EH (cell line): ENCODE results near the gene SIK3.

Source experiments
- DNase-seq: peaks from one replicate; pipeline ENCODE4 v3.0.0-alpha.2; 2015; ENCODE audit warnings: low read depth

SIK3 gene

DNA sequence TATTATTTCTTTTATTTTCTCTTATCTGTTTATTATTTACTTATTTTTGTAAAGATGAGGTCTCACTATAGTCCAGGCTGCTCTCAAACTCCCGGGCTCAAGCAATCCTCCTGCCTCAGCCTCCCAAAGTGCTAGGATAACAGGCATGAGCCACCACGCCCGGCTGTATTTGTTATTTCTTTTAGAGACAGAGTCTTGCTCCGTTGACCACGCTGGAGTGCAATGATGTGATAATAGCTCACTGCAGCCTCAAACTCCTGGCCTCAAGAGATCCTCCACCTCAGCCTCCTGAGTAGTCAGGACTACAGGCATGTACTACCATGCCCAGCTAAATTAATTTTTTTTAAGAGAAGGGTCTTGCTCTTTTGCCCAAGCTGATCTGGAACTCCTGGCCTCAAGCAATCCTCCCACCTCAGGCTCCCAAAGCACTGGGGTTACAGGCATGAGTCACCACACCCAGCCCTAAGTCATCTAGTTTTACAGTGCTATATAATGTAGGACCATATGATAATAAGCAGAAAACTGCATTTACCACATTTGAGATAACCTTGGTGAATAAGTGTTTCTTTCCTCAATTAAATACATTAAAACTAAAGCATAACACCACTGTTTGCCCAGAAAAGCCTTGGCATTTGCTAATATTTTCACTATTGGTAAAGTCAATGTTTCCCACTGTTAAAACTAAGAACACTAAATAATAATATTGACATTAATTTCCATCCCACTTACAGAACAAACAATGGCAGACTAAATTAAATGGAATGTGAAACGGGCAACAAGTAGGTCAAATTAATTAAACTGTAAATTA is 127.5 kb downstream of the SIK3 start:
- DNase-seq = peak; percentile 56

DNA sequence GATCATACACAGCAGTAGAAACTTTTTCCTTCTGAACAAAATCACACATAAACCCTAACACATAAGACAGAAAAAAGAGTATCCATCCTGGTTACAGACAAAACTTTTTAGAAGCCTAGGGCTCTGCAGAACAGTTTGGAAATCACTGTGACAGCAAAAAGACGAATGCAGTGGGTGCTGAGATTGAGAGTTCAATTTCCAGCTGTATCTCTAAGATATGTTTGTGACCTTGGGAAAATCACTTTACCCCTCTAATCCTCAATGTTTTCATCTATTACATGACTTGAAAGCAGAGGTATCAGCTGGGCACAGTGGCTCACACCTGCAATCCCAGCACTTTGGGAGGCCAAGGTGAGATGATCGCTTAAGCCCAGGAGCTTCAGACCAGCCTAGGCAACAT is 128.5 kb downstream of the SIK3 start:
- DNase-seq = no peak

DNA sequence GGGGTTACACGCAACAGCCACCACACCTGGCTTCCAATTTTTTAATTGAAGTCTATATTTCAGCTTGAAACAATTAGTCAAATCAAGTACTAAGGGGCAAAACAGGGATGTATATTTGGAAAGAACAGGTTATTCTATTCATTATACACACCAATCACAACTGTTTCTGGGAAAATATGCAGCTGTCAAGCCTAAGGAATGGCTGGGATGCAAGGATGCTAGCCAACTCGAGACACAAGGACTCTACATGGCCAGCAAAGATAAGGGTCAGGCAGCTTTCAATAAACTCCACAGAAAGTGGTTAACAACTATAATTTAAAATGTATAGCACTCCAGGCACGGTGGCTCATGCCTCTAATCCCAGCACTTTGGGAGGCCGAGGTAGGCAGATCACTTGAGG is 134.0 kb downstream of the SIK3 start:
- DNase-seq = peak; percentile 26

DNA sequence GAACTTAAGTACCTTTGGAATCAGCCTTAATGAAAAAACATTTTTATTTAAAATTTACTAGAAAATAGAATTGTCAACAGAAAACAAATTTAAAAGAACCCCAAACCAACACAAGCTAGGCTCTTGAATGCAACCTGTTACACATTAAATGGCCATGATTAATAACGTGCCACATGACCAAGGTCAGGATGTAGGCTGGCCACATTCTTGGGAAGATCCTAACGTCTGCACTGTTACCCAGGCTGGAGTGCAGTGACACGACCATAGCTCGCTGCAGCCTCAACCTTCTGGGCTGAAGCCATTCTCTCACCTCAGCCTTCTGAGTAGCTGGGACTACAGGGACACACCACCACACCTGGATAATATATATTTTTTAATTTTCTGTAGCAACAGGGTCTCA is 134.4 kb downstream of the SIK3 start:
- peak; percentile 16 for DNase-seq

DNA sequence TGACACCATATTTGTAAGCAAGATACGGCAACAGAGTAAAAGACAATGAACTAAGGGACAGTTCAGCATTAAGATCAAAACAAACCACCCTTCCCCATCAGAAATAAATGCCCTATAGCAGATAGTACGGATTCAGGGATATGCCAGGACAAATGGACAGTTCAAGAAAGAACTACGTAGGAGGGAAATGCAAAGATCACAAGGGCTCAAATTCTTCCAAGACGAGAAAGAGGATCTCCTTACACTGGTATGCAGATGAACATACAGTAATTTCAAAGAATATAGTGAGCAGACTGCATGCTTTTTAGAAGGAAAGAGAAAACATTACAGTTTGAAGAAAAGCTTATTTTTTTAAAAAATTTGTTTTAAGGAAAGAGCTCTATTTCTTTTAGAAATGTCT is 136.1 kb downstream of the SIK3 start:
- DNase-seq = peak; percentile 45

DNA sequence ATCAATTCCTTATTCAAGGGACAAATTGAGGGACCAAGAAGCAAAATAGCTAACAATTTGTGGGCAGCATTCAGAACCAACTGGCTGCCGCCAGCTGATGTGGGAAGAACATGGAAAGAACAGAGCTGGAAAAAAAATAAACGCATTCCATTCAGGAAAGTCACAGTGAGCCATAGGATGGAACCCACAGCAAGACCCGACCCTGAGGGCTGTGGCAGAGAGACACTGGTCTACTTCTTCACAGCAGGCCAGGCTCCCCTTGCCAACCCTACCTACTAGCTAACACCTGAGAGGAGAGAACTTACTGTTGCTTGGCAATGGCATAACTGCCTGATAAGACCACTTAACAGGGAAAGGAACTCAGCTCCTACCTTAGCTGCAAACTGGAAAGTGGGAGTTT is 137.3 kb downstream of the SIK3 start:
- peak; percentile 88 for DNase-seq

DNA sequence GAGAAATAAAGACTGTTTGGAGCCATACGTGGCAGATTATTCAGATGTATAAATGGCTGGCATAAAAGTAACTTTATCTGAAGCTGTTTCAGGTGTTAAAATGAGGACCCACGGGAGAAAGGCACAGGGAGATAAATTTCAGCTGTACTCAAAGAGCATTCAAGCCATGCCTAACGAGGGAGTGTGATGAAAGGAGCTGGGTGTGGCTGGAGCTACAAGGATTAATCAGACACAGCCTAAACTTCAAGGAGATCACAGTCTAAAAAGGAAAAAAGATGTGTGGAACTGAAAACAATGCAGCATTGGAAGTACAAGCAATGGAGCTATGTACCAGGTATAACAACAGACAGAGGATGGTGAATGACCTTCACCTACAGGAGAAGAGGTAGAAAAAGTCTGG is 140.0 kb downstream of the SIK3 start:
- no peak for DNase-seq

DNA sequence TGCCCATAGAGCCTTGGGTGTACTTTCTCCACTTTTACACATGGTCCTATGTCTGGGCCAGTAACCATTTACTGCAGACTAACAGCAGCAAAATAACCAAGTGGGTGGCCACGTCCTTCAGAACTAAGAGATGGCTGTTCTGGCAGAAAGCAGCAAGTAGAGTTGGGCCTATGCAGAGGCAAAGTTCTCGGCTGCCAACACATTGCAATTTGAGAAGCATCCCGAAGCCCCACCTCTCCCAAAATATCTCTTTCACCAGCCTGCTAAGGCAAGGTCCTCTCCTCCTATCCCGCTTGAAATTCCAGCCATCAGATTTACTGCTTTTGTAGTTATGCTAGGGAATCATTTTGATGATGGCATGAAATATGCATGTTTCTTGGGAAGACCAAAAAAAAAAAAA is 142.3 kb downstream of the SIK3 start:
- no peak for DNase-seq

DNA sequence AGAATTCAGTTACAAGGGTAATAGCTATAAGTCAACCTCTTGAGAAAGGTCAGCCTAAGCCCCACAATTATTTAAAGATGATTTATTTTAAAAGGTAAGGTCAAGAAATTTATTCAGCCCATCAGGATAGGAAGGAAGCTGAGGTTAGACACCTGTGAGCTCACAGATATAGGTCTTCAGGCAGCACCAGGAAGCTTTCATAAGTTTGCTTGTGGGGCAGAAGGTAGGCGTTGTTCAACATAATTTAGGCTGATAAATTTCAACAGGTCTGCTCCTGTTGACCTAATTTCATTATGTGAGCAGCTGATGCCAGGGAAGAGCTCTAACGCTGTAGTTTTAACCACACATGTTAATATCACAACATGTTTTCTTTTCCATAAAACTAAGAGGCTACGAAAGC is 142.7 kb downstream of the SIK3 start:
- DNase-seq = no peak

DNA sequence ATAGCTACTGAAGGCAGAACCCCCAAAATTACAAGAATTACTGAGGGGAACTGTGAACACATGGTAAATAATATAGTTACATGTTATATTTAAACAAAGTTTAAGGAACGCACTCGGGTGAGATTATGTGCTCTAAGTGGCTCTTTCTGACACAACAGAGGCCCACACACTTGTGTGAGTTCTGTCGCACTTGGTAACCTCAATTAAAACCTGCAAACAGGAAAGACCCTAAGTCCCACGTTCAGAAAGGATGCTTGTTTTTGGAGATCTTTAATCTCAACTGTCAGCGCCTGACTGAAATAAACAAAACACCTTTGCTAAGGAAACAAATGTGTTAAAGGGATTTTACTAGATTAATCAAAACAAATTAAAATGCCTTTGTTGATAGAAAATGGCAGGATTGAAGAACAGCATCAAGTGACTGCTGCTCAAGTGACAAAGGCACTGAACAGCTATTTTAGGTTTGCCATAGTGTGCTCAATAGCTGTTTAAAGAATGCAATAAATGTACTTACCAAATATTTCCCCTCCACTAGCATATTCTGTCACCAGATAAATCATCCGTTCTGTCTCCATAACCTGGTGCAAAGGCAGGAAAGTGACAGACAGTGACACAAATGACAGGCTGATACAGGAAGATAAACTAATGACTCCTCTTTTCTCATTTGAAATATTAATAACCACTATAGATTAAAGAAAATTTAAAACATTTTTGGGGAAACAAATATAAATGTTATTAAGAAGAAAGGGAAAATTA is 144.5 kb downstream of the SIK3 start:
- no peak for DNase-seq

DNA sequence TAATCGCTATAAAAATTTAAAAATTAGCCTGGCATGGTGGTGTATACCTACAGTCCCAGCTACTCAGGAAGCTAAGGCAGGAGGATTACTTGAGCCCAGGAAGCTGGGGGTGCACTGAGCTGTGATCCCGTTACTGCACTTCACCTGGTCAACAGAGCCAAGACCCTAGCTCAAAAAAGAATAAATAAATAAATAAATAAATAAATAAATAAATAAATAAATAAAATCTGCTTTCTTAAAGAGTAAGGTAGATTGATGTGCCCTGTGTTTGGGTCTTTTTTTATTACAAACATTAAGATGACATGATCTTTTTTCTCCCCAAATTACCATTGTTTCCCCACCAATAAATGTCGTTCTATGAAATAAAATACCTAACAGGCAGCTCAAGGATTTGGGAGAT is 146.5 kb downstream of the SIK3 start:
- no peak for DNase-seq

DNA sequence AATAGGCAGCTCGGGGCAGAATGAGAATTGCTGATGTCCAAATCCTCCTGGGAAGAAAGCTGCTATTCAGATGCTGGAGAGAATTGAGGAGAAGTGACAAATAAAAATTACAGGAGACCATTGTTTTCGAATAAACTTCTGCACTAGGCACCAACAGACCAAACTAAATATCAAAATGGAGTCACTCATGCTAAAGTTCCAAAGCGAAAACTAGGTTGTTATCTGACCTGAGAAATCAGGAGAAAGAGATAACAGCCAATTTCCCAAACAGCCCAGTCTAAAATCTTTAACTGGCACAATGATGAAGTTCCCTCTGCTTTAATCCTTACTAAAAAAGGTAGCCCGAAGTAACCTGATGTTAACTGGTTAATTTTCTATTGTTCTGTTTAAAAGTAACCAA is 148.0 kb downstream of the SIK3 start:
- no peak for DNase-seq

DNA sequence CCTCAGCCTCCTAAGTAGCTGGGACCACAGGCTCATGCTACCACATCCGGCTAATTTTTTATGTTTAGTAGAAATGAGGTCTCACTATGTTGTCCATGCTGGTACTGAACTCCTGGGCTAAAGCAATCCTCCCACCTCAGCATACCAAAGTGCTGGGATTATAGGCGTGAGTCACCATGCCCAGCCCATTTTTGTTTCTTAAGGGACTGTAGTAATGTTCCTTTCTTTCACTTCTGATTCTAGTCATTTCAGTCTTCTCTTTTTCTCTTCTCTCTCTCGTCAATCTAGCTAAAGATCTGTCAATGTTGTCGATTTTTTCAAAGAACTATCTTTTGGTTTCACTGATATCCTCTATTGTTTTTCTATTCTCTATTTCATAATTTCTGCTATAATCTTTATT is 149.8 kb downstream of the SIK3 start:
- peak; percentile 64 for DNase-seq

DNA sequence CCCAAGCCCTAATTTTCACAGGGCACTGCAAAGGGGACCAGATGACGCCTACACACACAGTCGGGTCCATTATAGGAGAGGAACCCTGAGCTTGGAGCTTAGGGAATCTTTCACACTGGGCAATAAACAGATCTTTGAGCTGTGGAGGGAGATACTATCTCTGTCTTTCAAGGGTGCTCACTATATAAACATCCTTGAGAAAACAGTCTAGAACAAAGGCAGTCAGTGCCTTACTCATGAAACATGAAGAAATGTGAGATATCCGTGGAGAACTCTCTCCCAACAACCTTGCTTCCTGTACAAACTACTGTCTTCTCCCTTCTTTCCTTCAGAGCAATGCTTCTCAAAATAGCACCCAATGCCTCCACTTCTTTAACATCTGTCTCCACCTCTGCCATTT is 151.8 kb downstream of the SIK3 start:
- DNase-seq = peak; percentile 76

DNA sequence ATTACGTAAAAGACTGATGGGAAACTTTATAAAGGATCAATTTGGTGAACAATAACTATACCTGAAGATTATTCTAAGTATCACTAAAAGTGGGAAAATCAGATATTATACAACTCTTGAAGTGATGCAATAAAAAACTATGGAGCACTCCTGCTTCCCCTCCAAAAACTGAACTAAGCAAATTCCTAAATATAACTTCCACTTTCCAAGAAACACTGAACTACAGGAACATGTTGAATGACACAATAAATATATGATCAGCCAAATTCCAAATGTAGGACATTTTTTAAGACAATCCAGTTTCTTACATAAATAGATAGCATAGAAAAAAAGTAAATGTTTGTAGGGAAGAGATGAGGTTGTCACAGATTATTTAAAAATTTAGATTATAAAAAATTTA is 158.7 kb downstream of the SIK3 start:
- DNase-seq = no peak

DNA sequence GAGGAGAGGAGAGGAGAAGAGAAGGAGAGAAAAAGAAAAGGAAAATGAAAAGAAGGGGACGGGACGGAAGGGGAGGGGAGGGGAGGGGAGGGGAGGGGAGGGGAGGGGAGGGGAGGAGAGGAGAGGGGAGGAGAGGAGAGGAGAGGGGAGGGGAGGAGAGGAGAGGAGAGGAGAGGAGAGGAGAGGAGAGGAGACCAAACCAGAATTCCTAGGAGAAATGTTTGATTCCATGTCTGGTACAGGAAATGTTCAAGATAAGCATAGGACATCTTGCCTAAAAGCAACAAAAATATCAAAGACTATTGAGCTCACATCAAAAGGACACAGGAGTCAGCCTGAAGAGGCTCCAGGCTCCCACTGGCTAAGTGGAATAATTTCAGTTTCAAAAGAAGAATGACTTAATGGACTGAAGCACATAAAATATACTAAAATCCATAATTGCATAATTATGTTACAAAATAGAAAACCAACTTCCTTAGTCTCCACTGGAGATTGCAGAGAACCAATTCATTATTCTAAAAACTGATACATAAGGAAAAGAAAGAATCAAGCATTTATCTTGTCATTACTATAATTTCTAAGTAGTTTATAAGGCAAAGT is 159.7 kb downstream of the SIK3 start:
- no peak for DNase-seq

DNA sequence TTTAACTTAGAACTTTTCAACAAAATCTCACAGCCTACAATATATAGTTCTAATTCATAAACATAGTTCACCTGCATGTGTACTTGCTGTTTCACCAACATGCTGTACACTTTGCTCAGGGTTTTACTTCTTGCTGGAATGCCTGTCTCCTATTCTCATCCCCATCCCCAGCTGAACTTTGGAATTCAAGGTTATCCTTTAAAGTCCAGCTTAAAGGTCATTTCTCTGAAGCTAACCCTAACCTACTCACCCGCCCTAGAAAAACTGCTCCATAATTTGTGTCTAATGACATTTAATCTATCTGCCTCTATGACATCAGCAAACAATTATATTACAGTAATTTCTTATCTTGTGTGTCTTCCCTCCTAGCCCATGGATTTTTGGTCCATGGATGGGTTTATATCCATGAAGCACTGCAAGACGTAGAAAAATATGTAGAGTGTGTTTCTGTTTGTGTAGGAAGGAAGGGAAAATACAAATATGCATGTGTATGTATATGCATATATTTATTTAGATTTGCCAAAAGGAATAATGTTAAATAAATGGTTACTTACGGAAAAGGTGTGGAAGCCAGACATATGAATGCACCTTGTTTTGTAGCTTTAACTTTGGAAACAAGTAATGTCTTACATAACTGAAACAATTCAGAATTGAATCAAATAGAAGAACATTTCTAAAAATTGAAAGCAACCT is 161.3 kb downstream of the SIK3 start:
- no peak for DNase-seq

DNA sequence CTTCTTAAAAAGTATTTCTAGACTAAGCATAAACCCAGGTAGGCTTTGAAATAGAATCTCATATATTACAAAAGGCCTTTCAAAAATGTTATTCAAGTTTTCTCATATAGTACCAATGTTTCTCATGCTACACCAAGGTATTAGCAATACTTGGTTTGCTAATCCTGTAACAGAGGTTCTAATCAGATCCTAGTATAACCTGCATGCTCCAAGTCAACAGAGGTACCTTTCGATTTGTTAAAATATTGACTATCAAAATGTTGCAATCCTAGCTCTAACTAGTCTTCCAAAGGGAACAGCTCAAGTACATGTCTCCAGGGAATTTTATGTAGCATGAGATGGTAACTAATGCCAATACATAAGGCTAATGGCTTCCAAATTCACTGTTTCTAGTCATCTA is 162.7 kb downstream of the SIK3 start:
- DNase-seq = no peak

DNA sequence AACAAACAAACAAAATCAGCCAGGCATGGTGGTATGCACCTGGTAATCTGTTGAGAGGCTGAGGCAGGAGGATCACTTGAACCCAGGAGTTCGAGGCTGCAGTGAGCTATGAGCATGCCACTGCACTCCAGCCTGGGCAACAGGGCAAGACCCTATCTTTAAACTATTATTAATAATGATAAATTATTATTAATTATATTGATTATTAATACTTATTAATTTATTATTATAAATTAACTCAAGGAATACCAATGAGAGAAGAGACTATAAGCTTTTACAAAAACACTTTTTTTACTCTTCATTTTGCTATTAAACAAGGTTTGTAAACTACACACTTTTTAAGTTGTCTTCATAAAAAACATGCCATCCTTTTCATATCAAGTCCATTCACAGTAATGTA is 163.1 kb downstream of the SIK3 start:
- no peak for DNase-seq

DNA sequence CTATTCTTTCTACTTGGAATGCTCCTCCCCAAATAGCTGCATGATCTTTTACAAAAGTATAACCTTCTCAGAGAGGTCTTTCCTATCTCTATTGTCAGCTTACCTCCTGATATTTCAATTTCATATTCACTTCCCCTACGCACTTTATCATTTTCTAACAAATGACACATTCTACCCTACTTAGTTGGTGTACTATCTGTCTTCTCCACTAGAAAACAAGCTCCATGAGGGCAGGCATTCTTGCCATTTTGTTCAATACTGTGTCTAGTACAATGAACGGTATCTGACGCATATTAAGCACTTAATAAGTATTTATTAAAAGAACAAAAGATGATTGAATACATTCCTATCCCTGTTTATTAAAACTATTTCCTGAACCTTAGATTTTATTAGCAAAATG is 164.3 kb downstream of the SIK3 start:
- no peak for DNase-seq

DNA sequence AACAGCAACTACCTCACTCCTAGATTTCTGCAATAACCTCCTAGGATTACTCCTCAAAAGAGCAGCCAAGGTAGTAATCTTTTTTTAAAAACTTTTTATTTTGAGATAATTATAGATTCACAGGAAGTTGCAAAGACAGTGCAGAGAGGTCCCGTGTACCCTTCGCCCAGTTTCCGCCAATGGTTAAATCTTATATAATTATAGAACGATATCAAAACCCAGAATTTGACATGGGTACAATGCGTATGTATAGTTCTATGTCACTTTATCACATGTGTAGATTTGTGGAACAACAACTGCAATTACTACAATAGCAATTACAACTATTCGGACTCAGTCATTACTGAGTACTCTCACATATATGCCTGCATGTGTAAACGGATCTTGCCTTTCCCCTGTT is 166.0 kb downstream of the SIK3 start:
- no peak for DNase-seq

DNA sequence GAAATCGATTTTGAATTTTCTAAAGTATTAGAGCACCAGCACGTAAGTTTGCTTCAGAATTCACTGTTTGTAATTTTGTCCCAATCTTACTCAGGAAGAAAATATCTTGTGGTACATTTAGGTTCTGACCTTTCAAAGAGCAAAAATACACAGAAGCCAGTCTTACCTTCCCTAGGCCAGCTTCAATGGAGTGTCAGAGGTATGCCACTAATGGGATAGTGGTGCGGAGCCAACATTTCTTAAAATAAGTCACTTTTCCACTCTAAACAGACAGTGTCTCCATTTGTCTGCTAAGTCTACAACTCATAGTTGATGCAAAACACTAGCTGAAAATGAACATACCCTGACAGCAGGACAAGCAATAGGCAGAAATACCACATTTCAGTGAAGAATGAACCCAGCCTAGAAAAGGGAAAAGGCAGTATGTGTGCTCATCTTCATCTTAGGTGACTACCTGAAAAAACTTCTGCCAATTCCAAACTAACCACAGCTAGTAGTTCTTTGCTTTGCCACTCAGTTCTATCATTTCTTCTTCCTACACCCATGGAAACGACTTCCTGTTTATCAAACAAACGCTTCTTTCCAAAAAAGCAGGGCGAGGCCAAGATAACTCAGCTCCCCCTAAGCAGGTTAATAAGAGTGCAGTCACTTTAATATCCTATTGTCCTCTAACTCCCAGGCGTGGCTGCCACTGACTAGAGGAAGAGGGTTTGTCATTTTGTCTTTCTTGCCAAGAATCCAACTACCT is 166.8 kb downstream of the SIK3 start:
- DNase-seq = no peak
